Kidney (tissue), 14 donors: ENCODE measurements around the gene NFE2L2. TPM values are rescaled to one million over a fixed set of nuclear protein-coding genes. Genes with fewer than 3 reads are reported as not detected.
A peak's percentile ranks its signal among the peaks of the same experiment; 100 is the strongest.

Source experiments
- DNase-seq, 5 donors: peaks; one replicate each; pipeline ENCODE4 v3.0.0-alpha.2; 2013 to 2020
- FAIRE-seq: peaks from 2 replicates; lab custom pipeline; 2012; peaks lifted over from hg19 to GRCh38; lab: Jason Lieb, UNC
- H3K27ac ChIP-seq, 2 donors: one replicate each; pipeline ENCODE4 v1.7.0; 2013; ENCODE audit warnings: low read depth in 2 of 2, low read length in 2 of 2, inconsistent platforms in 1 of 2
- H3K27me3 ChIP-seq: one replicate; pipeline ENCODE4 v1.7.1; 2013; ENCODE audit warnings: low read length, inconsistent platforms; ENCODE audit not compliant: control insufficient read depth, insufficient read depth
- H3K36me3 ChIP-seq, 3 donors: one replicate each; pipeline versions ENCODE4 v1.7.0 to v1.7.1; 2013; ENCODE audit warnings: low read length in 3 of 3, control low read depth in 1 of 3, inconsistent platforms in 1 of 3; ENCODE audit not compliant: insufficient read depth in 3 of 3, control insufficient read depth in 2 of 3
- H3K4me1 ChIP-seq, 3 donors: one replicate each; pipeline versions ENCODE4 v1.7.0 to v1.7.1; 2013; ENCODE audit warnings: low read length in 3 of 3, inconsistent platforms in 1 of 3, low read depth in 1 of 3; ENCODE audit not compliant: control insufficient read depth in 2 of 3, insufficient read depth in 2 of 3
- H3K4me3 ChIP-seq, 3 donors: one replicate each; pipeline versions ENCODE4 v1.7.0 to v1.8.1; 2013; ENCODE audit warnings: low read length in 3 of 3, control low read depth in 1 of 3, inconsistent platforms in 1 of 3
- H3K9ac ChIP-seq, 3 donors: one replicate each; pipeline versions ENCODE4 v1.7.0 to v1.7.1; 2013; ENCODE audit warnings: low read length in 3 of 3, control low read depth in 1 of 3, inconsistent platforms in 1 of 3
- H3K9me3 ChIP-seq, 3 donors: one replicate each; pipeline versions ENCODE4 v1.7.0 to v1.7.1; 2013; ENCODE audit warnings: low read length in 3 of 3, control low read depth in 1 of 3, inconsistent platforms in 1 of 3; ENCODE audit not compliant: control insufficient read depth in 2 of 3, insufficient read depth in 1 of 3
- CTCF ChIP-seq: IDR thresholded peaks from 3 replicates; pipeline ENCODE4 v1.5.1; 2012; ENCODE audit warnings: mild to moderate bottlenecking, moderate library complexity, borderline replicate concordance; ENCODE audit not compliant: insufficient read depth; ENCODE audit errors: extremely low read depth
- intact Hi-C: fragments of 100-400 bp; cut with DNase I; formaldehyde crosslinking; loops from one replicate; pipeline ENCODE4 v1.11.1; 2022
- polyA plus RNA-seq: library from polyadenylated mRNA; stranded (reverse); fragments of 350-450 nt; fragmentation: Illumina TruSeq; extraction: RNeasy Lipid Tissue Mini Kit (QIAGEN cat#74804); gene quantifications from one replicate; pipeline ENCODE4 v1.2.3, GENCODE V29; 2014; ENCODE audit warnings: low read depth, low replicate concordance; ENCODE audit not compliant: insufficient read depth
- total RNA-seq: library from RNA; stranded (reverse); fragmentation: NEBNext Ultra II Directional; extraction: Animal tissue kit (Norgen Biotek cat#: 25700); gene quantifications from one replicate; pipeline ENCODE4 v1.2.1, GENCODE V29; 2021
- donor health status: control.
- donor health status: control.
- donor health status: control.
- donor health status: control.
- donor health status: control.
- donor health status: DM: yes; HTN: yes; CAD: no.
- donor health status: Normal renal cell carcinoma (clear cell type).

Gene NFE2L2
- total and polyA plus RNA-seq, 2 donors from 2014 or later = 105 to 149 TPM

- peak within 1 kb of the TSS; percentile 100 for H3K27ac ChIP-seq
- TF ChIP-seq CTCF = no peak
- peaks cover 5 to 21% (median 7%) of the 10 kb centered on the region in 3 donors for H3K36me3 ChIP-seq
- no peak for FAIRE-seq
- H3K4me3 ChIP-seq = peak within 1 kb of the TSS; percentile 84 to 96 (median 85)
- H3K27me3 ChIP-seq = no peaks in the 10 kb centered on the region
- peaks cover 0 to 8% (median 4%) of the 10 kb centered on the region in 3 donors for H3K4me1 ChIP-seq
- H3K9me3 ChIP-seq = no peaks in the 10 kb centered on the region
- intact Hi-C loops = no loop called here
- peak; percentile 100 for DNase-seq
- H3K9ac ChIP-seq = peak within 1 kb of the TSS; percentile 85 to 99 (median 98)
Measured at GRCh38 chr2:177212106-177212890, 52.2 kb downstream of the NFE2L2 start, which contains the start of gene HNRNPA3. Gene HNRNPA3, plus strand, starts transcription at chr2:177212794. Its CDS starts 6 bp downstream, at chr2:177212800.

GRCh38 chr2:177211576-177212105 lies 52.9 kb downstream of the NFE2L2 start:
- no peaks in the 10 kb centered on the region for H3K9me3 ChIP-seq
- H3K36me3 ChIP-seq = peaks cover 5 to 14% (median 6%) of the 10 kb centered on the region in 3 donors
- peak overlapping the region; percentile 83 to 99 (median 98) for H3K9ac ChIP-seq
- no peaks in the 10 kb centered on the region for H3K27me3 ChIP-seq
- H3K27ac ChIP-seq = peak overlapping the region; percentile 99 to 100
- no peak for FAIRE-seq
- peaks cover 0 to 8% (median 4%) of the 10 kb centered on the region in 3 donors for H3K4me1 ChIP-seq
- intact Hi-C loops = no loop called here
- peak overlapping the region; percentile 66 to 86 (median 76) for H3K4me3 ChIP-seq
- TF ChIP-seq CTCF = no peak
- DNase-seq = no peak

GRCh38 chr2:177211169-177211568 lies 53.4 kb downstream of the NFE2L2 start:
- FAIRE-seq = no peak

More at GRCh38 chr2:177211169-177211568, 53.4 kb downstream of the NFE2L2 start:
- peak overlapping the region; percentile 99 to 100 for H3K27ac ChIP-seq
- peaks cover under 1 to 9% (median 1%) of the 10 kb centered on the region in 3 donors for H3K36me3 ChIP-seq
- H3K4me3 ChIP-seq = peak overlapping the region; percentile 66 to 86 (median 76)
- intact Hi-C loops = no loop called here
- TF ChIP-seq CTCF = no peak
- H3K27me3 ChIP-seq = no peaks in the 10 kb centered on the region
- peaks cover 0 to 8% (median 4%) of the 10 kb centered on the region in 3 donors for H3K4me1 ChIP-seq
- H3K9me3 ChIP-seq = no peaks in the 10 kb centered on the region
- peak overlapping the region; percentile 83 to 99 (median 98) for H3K9ac ChIP-seq
- no peak for DNase-seq
